Heart left ventricle (tissue), 16 donors: ENCODE results near the gene TMEM259. TPM values are rescaled to one million over a fixed set of nuclear protein-coding genes. Genes with fewer than 3 reads are reported as not detected.

Source experiments
- ATAC-seq, 4 donors: fragments of 200-7000 bp; cut with Tn5 transposase; one replicate each; pipeline ENCODE4 v1.9.1; 2020 to 2022; ENCODE audit warnings: moderate library complexity in 4 of 4, mild to moderate bottlenecking in 3 of 4, moderate number of reproducible peaks in 1 of 4
- DNase-seq, 5 donors: peaks; one replicate each; pipeline ENCODE4 v3.0.0-alpha.2; 2020
- H3K27ac ChIP-seq, 12 donors: fragments of 200-600 bp; sonication (generic) in 4 of 12; one replicate each; pipeline versions ENCODE4 v1.5.0 to v1.8.0; 2016 to 2022; ENCODE audit warnings: mild to moderate bottlenecking in 2 of 12
- H3K27me3 ChIP-seq, 9 donors: fragments of 200-600 bp; sonication (generic) in 2 of 9; one replicate each; pipeline versions ENCODE4 v1.5.1 to v1.8.0; 2016 to 2022; ENCODE audit warnings: mild to moderate bottlenecking in 3 of 9
- H3K36me3 ChIP-seq, 9 donors: fragments of 200-600 bp; sonication (generic) in 2 of 9; one replicate each; pipeline versions ENCODE4 v1.5.0 to v1.8.0; 2018 to 2022; ENCODE audit warnings: mild to moderate bottlenecking in 2 of 9
- H3K4me1 ChIP-seq, 12 donors: fragments of 200-600 bp; sonication (generic) in 4 of 12; one replicate each; pipeline versions ENCODE4 v1.5.0 to v1.8.0; 2016 to 2022; ENCODE audit warnings: mild to moderate bottlenecking in 3 of 12
- H3K4me3 ChIP-seq, 12 donors: fragments of 200-600 bp; sonication (generic) in 4 of 12; one replicate each; pipeline versions ENCODE4 v1.5.0 to v1.8.0; 2017 to 2022; ENCODE audit warnings: mild to moderate bottlenecking in 9 of 12, moderate library complexity in 4 of 12
- H3K9me3 ChIP-seq, 12 donors: fragments of 200-600 bp; sonication (generic) in 4 of 12; one replicate each; pipeline versions ENCODE4 v1.5.0 to v1.8.0; 2016 to 2022; ENCODE audit warnings: mild to moderate bottlenecking in 1 of 12
- CTCF ChIP-seq, 12 donors: fragments of 200-600 bp; sonication (generic) in 4 of 12; IDR thresholded peaks; one replicate each; pipeline versions ENCODE4 v1.5.0 to v1.8.0; 2018 to 2022; ENCODE audit warnings: antibody characterized with exemption in 12 of 12, mild to moderate bottlenecking in 5 of 12
- POLR2A ChIP-seq, 2 donors: fragments of 450-650 bp; IDR thresholded peaks; one replicate each; pipeline ENCODE4 v1.6.1; 2017; ENCODE audit warnings: antibody characterized with exemption in 2 of 2, mild to moderate bottlenecking in 2 of 2, moderate library complexity in 2 of 2
- WGBS, 4 donors: extraction: QIAGEN DNeasy Blood & Tissue Kit in 2 of 4; methylation state at CpG; one replicate each; pipeline versions ENCODE4 v1.1.5 to v1.1.7; 2013 to 2018; 5-methylcytosine and 5-hydroxymethylcytosine counted together
- intact Hi-C, 10 donors: fragments of 100-400 bp; cut with DNase I; formaldehyde crosslinking; loops; one replicate each; pipeline versions ENCODE4 v1.11.1 to v1.14.2; 2022
- polyA plus RNA-seq, 2 donors: library from polyadenylated mRNA; stranded (reverse); fragments of 200-250 nt; gene quantifications; one replicate each; pipeline ENCODE4 v1.2.3, GENCODE V29; 2013
- total RNA-seq, 9 donors: library from RNA; depleted of rRNA in 2 of 9; stranded (reverse); fragments of >200 nt in 2 of 9; fragmentation: NEBNext Ultra II Directional in 3 of 9; extraction: Animal tissue kit (Norgen Biotek cat#: 25700) in 3 of 9; gene quantifications; one replicate each; pipeline versions ENCODE4 v1.1.0 to v1.2.4, GENCODE V29; 2016 to 2023
- donor health status: ischemic (EF 13 %, LVEDD 7.1; RV severe dilation, severe dysfunction).
- donor health status: healthy with polysubstance abuse.
- donor health status: DM: no; HTN: yes; CAD: no.
- donor health status: DM: no; HTN: no; CAD: no.
- donor health status: ischemic (EF 25% LVEDD 6.9; RV normal size, moderate dysfunction).
- donor health status: ischemic (EF 25% LVEDD 5.7; RV mildly dilated, moderate dysfunction).
- donor health status: healthy.
- donor health status: DM: yes; HTN: yes; CAD: no.
- donor health status: ischemic (EF 35%, LVEDD 5.7; RV mildly dilated, moderate dysfunction).
- donor health status: nonischemic (EF 11% LVEDD 7.7; RV severe dilation, severe dysfunction).
- donor health status: DM: yes; HTN: yes; CAD: no.
- donor health status: PGD.
- donor health status: ischemic (EF 29% LVEDD 5.4; RV normal size, mild dysfunction).
- donor health status: nonischemic (EF 23%, LVEDD 6.1; RV moderate dilation, normal function).

Gene TMEM259
- total and polyA plus RNA-seq, 11 donors: 95.1 to 189 (median 113) TPM

GRCh38 chr19:1047696-1048147 is 26.8 kb upstream of the TMEM259 start:
- no peak for ATAC-seq
- WGBS, 4 donors: 83 to 90% (median 90%) methylated on average over 11 to 20 of the region's 20 CpGs
- no peak for TF ChIP-seq POLR2A (IDR thresholded peaks at IDR 0.05)
- no peak for TF ChIP-seq CTCF (IDR thresholded peaks at IDR 0.05)
- Histone ChIP-seq H3K27ac (no peak overlapping the region), H3K27me3 (no peaks in the 10 kb centered on the region), H3K4me3 (no peak overlapping the region), H3K4me1 (no peaks in the 10 kb centered on the region), H3K9me3 (no peaks in the 10 kb centered on the region), H3K36me3 (peaks cover 0 to 11% (median 0%) of the 10 kb centered on the region in 9 donors)
- no peak for DNase-seq
- intact Hi-C loops: loop anchor here in 1 of 10 donors (2.0 kb wide), 1 partner anchor 87 kb away; no protein-coding TSS in a partner anchor

- Histone ChIP-seq H3K27me3 (no peaks in the 10 kb centered on the region), H3K4me3 (no peak overlapping the region), H3K36me3 (peaks cover 0 to 11% (median 0%) of the 10 kb centered on the region in 9 donors), H3K4me1 (peaks cover 0 to 3% (median 0%) of the 10 kb centered on the region in 12 donors), H3K9me3 (no peaks in the 10 kb centered on the region), H3K27ac (no peak overlapping the region)
- ATAC-seq: no peak
- no peak for DNase-seq
- intact Hi-C loops: loop anchor here in 1 of 10 donors (2.0 kb wide), 1 partner anchor 88 kb away; no protein-coding TSS in a partner anchor
- 90 to 95% (median 92%) methylated on average over 66 to 77 of the region's 77 CpGs for WGBS, 4 donors
- no peak for TF ChIP-seq CTCF (IDR thresholded peaks at IDR 0.05)
- TF ChIP-seq POLR2A (IDR thresholded peaks at IDR 0.05): no peak
Observed at GRCh38 chr19:1046836-1047695, 26.1 kb upstream of the TMEM259 start.

- no peaks in the 10 kb centered on the region for H3K9me3 ChIP-seq
- no peaks in the 10 kb centered on the region for H3K27me3 ChIP-seq
- intact Hi-C loops: loop anchor here in 1 of 10 donors (2.0 kb wide), 1 partner anchor 89 kb away; no protein-coding TSS in a partner anchor
- DNase-seq (no peak), ATAC-seq (no peak)
- 91 to 95% (median 95%) methylated on average over 19 to 33 of the region's 33 CpGs for WGBS, 4 donors
- H3K4me3 ChIP-seq: no peak overlapping the region
- H3K36me3 ChIP-seq: peaks cover 0 to 11% (median 0%) of the 10 kb centered on the region in 9 donors
- TF ChIP-seq CTCF (IDR thresholded peaks at IDR 0.05) (no peak), POLR2A (IDR thresholded peaks at IDR 0.05) (no peak)
- no peak overlapping the region for H3K27ac ChIP-seq
- H3K4me1 ChIP-seq: peaks cover 0 to 12% (median 5%) of the 10 kb centered on the region in 12 donors
Observed at GRCh38 chr19:1046117-1046626, 25.2 kb upstream of the TMEM259 start.

GRCh38 chr19:1045247-1045603 is 24.3 kb upstream of the TMEM259 start:
- Histone ChIP-seq H3K36me3 (peaks cover 0 to 11% (median 0%) of the 10 kb centered on the region in 9 donors), H3K27ac (no peak overlapping the region), H3K4me1 (peaks cover 0 to 22% (median 13%) of the 10 kb centered on the region in 12 donors), H3K27me3 (no peaks in the 10 kb centered on the region), H3K9me3 (no peaks in the 10 kb centered on the region), H3K4me3 (no peak overlapping the region)
- ATAC-seq: no peak
- no peak for DNase-seq
- TF ChIP-seq POLR2A (IDR thresholded peaks at IDR 0.05) (no peak), CTCF (IDR thresholded peaks at IDR 0.05) (no peak)
- intact Hi-C loops: no loop called here
- WGBS, 4 donors: 72 to 81% (median 78%) methylated on average over 10 of the region's 10 CpGs
